ENCODE measurements around the gene SEC23IP.
"Not testable (repeated sequence)": the region's sequence is repeated elsewhere in the genome, so short reads cannot be mapped to it uniquely, and the experiment has no call there.

The SEC23IP gene

DNA sequence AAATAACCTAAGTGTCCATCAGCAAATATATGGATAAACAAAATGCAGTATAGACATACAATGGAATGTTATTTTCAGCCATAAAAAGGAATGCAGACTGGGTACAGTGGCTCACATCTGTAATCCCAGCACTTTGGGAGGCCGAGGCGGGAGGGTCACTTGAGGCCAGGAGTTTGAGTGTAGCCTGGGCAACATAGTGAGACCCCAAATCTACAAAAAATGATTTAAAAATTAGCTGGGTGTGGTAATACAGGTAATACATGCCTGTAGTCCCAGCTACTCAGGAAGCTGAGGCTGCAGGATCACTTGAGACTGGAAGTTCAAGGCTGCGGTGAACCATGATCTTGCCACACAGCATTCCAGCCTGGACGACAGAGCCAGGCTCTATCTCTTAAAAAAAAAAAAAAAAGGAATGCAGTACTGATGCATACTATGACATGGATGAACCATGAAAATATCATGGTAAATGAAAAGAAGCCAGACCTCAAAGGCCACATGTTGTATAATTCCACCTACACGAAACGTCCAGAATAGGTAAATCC lies 26.8 kb upstream of the SEC23IP start:
- TF ChIP-seq CTCF (IDR thresholded peaks at IDR 0.05; ENCODE audit: low read depth, low read length), result no peak
- no peak for DNase-seq (ENCODE audit: low read depth in 2 of 2)
- no peak overlapping the region for H3K4me3 ChIP-seq (replicated peaks in 1 of 2; ENCODE audit: low read depth in 2 of 2, low read length in 2 of 2)

- TF ChIP-seq CTCF (IDR thresholded peaks at IDR 0.05; ENCODE audit: low read depth, low read length), result no peak
- no peak for DNase-seq (ENCODE audit: low read depth in 2 of 2)
- H3K4me3 ChIP-seq (replicated peaks in 1 of 2; ENCODE audit: low read depth in 2 of 2, low read length in 2 of 2), result no peak overlapping the region
These were observed 25.2 kb upstream of the SEC23IP start for GRCh38 chr10:119867317-119867716.

GRCh38 chr10:119869398-119869797 lies 23.1 kb upstream of the SEC23IP start:
- not testable (repeated sequence) for H3K4me3 ChIP-seq (replicated peaks in 1 of 2; ENCODE audit: low read depth in 2 of 2, low read length in 2 of 2)

GRCh38 chr10:119871881-119872609 lies 20.5 kb upstream of the SEC23IP start:
- H3K4me3 ChIP-seq (replicated peaks in 1 of 2; ENCODE audit: low read depth in 2 of 2, low read length in 2 of 2), result peak overlapping the region; percentile 79 to 82
- no peak for TF ChIP-seq CTCF (IDR thresholded peaks at IDR 0.05; ENCODE audit: low read depth, low read length)
- DNase-seq (ENCODE audit: low read depth in 2 of 2), result peak; percentile 49 to 65

More at GRCh38 chr10:119869398-119869797, 23.1 kb upstream of the SEC23IP start:
- not testable (repeated sequence) for DNase-seq (ENCODE audit: low read depth in 2 of 2)

DNA sequence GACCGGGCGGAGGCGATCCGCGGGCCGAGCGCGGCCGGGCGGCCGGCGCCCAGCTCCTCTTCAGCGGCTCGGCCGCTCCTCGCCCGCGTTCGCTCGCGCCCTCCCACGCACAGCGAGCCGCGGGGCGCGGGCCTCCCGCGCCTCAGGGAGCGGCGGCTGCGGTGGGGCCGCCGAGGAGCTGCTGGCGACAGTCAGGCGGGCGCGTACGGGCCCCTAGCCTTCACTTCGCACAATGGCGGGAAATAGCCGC lies 20.0 kb upstream of the SEC23IP start, which contains the start of gene MCMBP:
Gene MCMBP, minus strand, starts transcription at position 234 of the 250 bp plus-strand sequence. CDS start 259 bp downstream, outside the sequence.
- H3K4me3 ChIP-seq (replicated peaks in 1 of 2; ENCODE audit: low read depth in 2 of 2, low read length in 2 of 2), result peak within 1 kb of the TSS; percentile 79 to 82
- TF ChIP-seq CTCF (IDR thresholded peaks at IDR 0.05; ENCODE audit: low read depth, low read length), result no peak
- no peak for DNase-seq (ENCODE audit: low read depth in 2 of 2)

DNA sequence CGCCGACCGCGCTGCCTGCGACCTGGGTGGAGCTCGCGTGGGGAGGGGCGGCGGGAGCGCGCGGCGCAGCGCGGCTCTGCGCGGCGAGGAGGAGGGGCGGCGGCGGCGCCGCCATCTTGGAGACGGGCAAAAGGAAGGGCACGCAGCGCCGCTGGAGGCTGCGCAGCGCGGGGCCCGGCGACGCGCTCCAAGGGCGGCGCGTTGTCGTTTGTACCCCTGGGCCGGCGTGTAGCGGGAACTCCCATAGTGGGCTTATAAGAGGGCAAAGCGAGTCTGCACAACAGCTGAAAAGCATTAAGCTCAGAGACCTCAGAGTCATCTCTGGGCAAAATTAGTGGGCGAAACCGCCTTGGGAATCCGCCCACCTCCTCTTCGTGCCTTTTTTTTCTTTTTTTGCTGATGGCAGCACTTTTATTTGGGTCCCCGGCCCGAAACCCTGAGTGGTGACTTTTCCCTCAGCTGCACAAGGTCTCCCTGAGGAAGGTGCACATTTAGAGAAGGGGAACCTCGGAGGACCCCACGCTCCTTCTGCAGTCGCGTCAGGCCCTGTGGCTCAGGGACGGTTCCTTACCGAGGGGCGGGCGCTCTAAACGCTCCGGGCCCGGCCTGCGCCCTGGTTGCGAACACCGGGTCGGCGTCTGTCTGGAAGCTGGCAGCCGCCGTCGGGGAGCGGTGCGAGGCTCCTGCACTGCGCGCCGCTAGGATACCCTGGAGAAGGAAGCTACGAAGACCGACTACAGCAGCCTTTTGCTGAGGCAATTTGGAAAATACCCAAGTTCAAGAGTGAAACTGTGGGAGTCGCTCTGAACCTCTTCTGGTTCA lies 19.5 kb upstream of the SEC23IP start:
- H3K4me3 ChIP-seq (replicated peaks in 1 of 2; ENCODE audit: low read depth in 2 of 2, low read length in 2 of 2), result peak overlapping the region; percentile 79 to 82
- no peak for TF ChIP-seq CTCF (IDR thresholded peaks at IDR 0.05; ENCODE audit: low read depth, low read length)
- DNase-seq (ENCODE audit: low read depth in 2 of 2), result peak; percentile 79 to 89

GRCh38 chr10:119878524-119878923 lies 14.0 kb upstream of the SEC23IP start:
- TF ChIP-seq CTCF (IDR thresholded peaks at IDR 0.05; ENCODE audit: low read depth, low read length), result no peak
- no peak overlapping the region for H3K4me3 ChIP-seq (replicated peaks in 1 of 2; ENCODE audit: low read depth in 2 of 2, low read length in 2 of 2)
- no peak for DNase-seq (ENCODE audit: low read depth in 2 of 2)

DNA sequence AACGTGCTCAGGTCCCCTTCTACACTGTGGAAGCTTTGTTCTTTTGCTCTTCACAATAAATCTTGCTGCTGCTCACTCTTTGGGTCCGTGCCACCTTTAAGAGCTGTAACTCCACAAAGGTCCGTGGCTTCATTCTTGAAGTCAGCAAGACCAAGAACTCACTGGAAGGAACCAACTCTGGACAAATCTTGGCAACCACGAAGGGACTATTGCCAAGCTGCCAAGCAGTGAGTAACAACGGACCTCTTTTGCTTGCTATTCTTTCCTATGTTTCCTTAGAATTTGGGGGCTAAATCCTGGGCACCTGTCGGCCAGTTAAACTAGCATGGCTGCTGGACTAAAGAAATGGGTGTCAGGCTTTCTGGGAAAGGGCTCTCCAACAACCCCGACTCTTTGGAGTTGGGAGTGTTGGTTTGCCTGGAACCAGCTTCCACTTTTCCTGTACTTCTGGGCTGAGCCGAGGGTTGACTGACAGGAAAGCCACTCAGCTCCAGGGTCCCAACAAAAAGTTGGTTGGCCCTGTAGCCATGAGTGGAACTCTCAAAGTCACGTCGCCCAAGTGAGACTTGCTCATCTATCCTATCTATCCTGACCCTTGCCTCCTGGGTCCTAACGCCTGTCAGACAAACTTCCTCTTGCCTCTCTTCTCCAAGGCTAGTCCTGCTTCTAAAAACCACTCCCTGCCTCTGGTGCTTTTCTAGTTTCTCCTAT lies 8.5 kb upstream of the SEC23IP start:
- DNase-seq (ENCODE audit: low read depth in 2 of 2); H3K4me3 ChIP-seq (replicated peaks in 1 of 2; ENCODE audit: low read depth in 2 of 2, low read length in 2 of 2): not testable (repeated sequence)

DNA sequence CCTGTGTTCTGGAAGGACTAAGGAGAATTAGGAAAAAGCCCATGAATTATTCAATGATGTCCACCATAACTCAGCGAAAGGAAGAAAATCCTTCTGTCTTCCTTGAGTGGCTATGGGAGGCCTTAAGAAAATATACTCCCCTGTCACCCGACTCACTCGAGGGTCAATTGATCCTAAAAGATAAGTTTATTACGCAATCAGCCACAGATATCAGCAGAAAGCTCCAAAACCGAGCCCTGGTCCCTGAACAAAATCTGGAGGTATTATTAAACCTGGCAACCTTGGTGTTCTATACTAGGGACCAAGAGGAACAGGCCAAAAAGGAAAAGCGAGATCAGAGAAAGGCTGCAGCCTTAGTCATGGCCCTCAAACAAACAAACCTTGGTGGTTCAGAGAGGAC lies 6.5 kb upstream of the SEC23IP start:
- DNase-seq (ENCODE audit: low read depth in 2 of 2); H3K4me3 ChIP-seq (replicated peaks in 1 of 2; ENCODE audit: low read depth in 2 of 2, low read length in 2 of 2): not testable (repeated sequence)

DNA sequence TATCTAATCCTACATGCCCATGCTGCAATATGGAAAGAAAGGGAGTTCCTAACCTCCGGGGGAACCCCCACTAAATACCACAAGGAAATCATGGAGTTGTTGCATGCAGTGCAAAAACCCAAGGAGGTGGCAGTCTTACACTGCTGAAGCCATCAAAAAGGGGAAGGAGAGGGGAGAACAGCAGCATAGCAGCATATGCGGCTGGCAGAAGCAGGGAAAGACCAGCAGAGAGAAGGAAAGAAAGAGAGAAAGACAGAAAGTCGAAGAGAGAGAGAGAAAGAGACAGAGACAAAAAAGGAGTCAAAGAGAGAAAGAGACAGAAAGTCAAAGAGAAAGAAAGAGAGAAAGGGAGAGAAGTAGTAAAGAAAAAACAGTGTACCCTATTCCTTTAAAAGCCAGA lies 3.8 kb upstream of the SEC23IP start:
- H3K4me3 ChIP-seq (replicated peaks in 1 of 2; ENCODE audit: low read depth in 2 of 2, low read length in 2 of 2); DNase-seq (ENCODE audit: low read depth in 2 of 2): not testable (repeated sequence)
